HCT116 (cell line): Measurements from ENCODE around the gene CARD8. TPM values are rescaled to one million over a fixed set of nuclear protein-coding genes. Genes with fewer than 3 reads are reported as not detected.

ENCODE experiments used
- ATAC-seq: fragments of 200-7000 bp; cut with Tn5 transposase; 2 replicates; pipeline ENCODE4 v1.9.1; 2020; ENCODE audit warnings: mild to moderate bottlenecking, moderate library complexity
- BruUV-seq: library from RNA; stranded (reverse); fragments of 400-500 nt; replicated peaks from 2 replicates; lab custom pipeline; 2021; lab: Mats Ljungman, UMichigan
- CTCF ChIA-PET: fragments of 300-600 bp; sonication (Branson Sonifier 250); formaldehyde crosslinking; loops from one replicate; lab custom pipeline; 2021; ENCODE audit warnings: antibody characterized with exemption; lab: Charles Lee
- POLR2A ChIA-PET: fragments of 300-600, 350-600 bp; sonication (Branson Sonifier 250); formaldehyde crosslinking; loops from one replicate; lab custom pipeline; 2021; ENCODE audit warnings: antibody characterized with exemption; lab: Charles Lee
- RAD21 ChIA-PET, 2 experiments: fragments of 300-600 bp; sonication (Branson Sonifier 250); formaldehyde crosslinking; loops; one replicate each; lab custom pipeline; 2023; ENCODE audit warnings: low total read pairs in 2 of 2; ENCODE audit not compliant: uncharacterized antibody in 2 of 2, unreplicated experiment in 2 of 2, low non-redundant PET in 1 of 2; lab: Charles Lee
- DNase-seq: peaks from one replicate; pipeline ENCODE4 v3.0.0-alpha.2; 2010; ENCODE audit warnings: low read depth, low spot score
- H2AFZ ChIP-seq: fragments of 200-600 bp; shearing (Covaris generic), sonication (generic); 2 replicates; pipeline ENCODE4 v1.6.1; 2017; ENCODE audit warnings: low read depth, mixed run types, mixed read lengths, antibody characterized with exemption, low read length; ENCODE audit not compliant: poor library complexity, severe bottlenecking
- H3K27ac ChIP-seq: 2 replicates; pipeline ENCODE4 v1.5.1; 2012; ENCODE audit warnings: low read depth, low read length
- H3K27me3 ChIP-seq: fragments of 200-600 bp; sonication (generic); 2 replicates; pipeline ENCODE4 v1.6.1; 2016; ENCODE audit warnings: mixed run types, low read length, mixed read lengths; ENCODE audit not compliant: insufficient read depth
- H3K36me3 ChIP-seq, 2 experiments: fragments of 200-500 bp in 1 of 2; fragments of 200-600 bp in 1 of 2; sonication (Bioruptor generic) in 1 of 2; sonication (generic) in 1 of 2; 2 replicates each; pipeline versions ENCODE4 v1.5.1 to v1.6.1; 2014 to 2016; ENCODE audit warnings: low read length in 2 of 2, inconsistent platforms in 1 of 2, mixed read lengths in 1 of 2, mixed run types in 1 of 2; ENCODE audit not compliant: insufficient read depth in 2 of 2, control insufficient read depth in 1 of 2
- H3K4me1 ChIP-seq, 2 experiments: fragments of 200-600 bp in 1 of 2; sonication (generic) in 1 of 2; 2 replicates each; pipeline versions ENCODE4 v1.5.1 to v1.6.1; 2012 to 2017; ENCODE audit warnings: low read length in 2 of 2, inconsistent platforms in 1 of 2, mild to moderate bottlenecking in 1 of 2, mixed read lengths in 1 of 2, mixed run types in 1 of 2, moderate library complexity in 1 of 2; ENCODE audit not compliant: insufficient read depth in 2 of 2, control insufficient read depth in 1 of 2
- H3K4me2 ChIP-seq: fragments of 200-600 bp; sonication (generic); 2 replicates; pipeline ENCODE4 v1.6.1; 2017; ENCODE audit warnings: mixed run types, low read length, mixed read lengths
- H3K4me3 ChIP-seq, 2 experiments: fragments of 200-600 bp in 1 of 2; sonication (generic) in 1 of 2; replicated peaks in 1 of 2; 2 replicates each; pipeline ENCODE4 v1.5.1; 2011 to 2016; ENCODE audit warnings: low read length in 2 of 2, control low read depth in 1 of 2, low read depth in 1 of 2, mild to moderate bottlenecking in 1 of 2, mixed read lengths in 1 of 2, mixed run types in 1 of 2
- H3K79me2 ChIP-seq: fragments of 200-600 bp; sonication (generic); 2 replicates; pipeline ENCODE4 v1.6.1; 2017; ENCODE audit warnings: mild to moderate bottlenecking, mixed run types, low read length, moderate library complexity, mixed read lengths; ENCODE audit not compliant: insufficient read depth
- H3K9ac ChIP-seq: fragments of 200-600 bp; sonication (generic); 2 replicates; pipeline ENCODE4 v1.6.1; 2016; ENCODE audit warnings: low read length, mixed read lengths
- H3K9me2 ChIP-seq: fragments of 200-600 bp; sonication (generic), shearing (Covaris generic); 2 replicates; pipeline ENCODE4 v1.6.1; 2017; ENCODE audit warnings: mixed run types, mild to moderate bottlenecking, moderate library complexity; ENCODE audit not compliant: insufficient read depth
- H3K9me3 ChIP-seq, 2 experiments: fragments of 200-500 bp in 1 of 2; fragments of 200-600 bp in 1 of 2; sonication (Bioruptor generic) in 1 of 2; sonication (generic) in 1 of 2; 2 replicates each; pipeline ENCODE4 v1.6.1; 2014 to 2017; ENCODE audit warnings: low read length in 2 of 2, mixed read lengths in 2 of 2, inconsistent platforms in 1 of 2, low read depth in 1 of 2, mild to moderate bottlenecking in 1 of 2, mixed run types in 1 of 2, moderate library complexity in 1 of 2; ENCODE audit not compliant: control insufficient read depth in 1 of 2, insufficient read depth in 1 of 2
- H4K20me1 ChIP-seq: fragments of 200-600 bp; sonication (generic), shearing (Covaris generic); 2 replicates; pipeline ENCODE4 v1.6.1; 2017; ENCODE audit warnings: mixed run types, mild to moderate bottlenecking, moderate library complexity; ENCODE audit not compliant: insufficient read depth
- EGR1 ChIP-seq: IDR thresholded peaks from 2 replicates; pipeline ENCODE4 v1.6.1; 2012; ENCODE audit warnings: low read depth
- ELF1 ChIP-seq: IDR thresholded peaks from 2 replicates; pipeline ENCODE4 v1.6.1; 2012; ENCODE audit warnings: low read depth, borderline replicate concordance
- EZH2 ChIP-seq: fragments of 200-600 bp; sonication (generic); IDR thresholded peaks from 2 replicates; pipeline ENCODE4 v1.6.1; 2017; ENCODE audit warnings: antibody characterized with exemption, mixed run types
- FOSL1 ChIP-seq: IDR thresholded peaks from 2 replicates; pipeline ENCODE4 v1.6.1; 2012; ENCODE audit warnings: low read depth
- JUND ChIP-seq: IDR thresholded peaks from 2 replicates; pipeline ENCODE4 v1.6.1; 2012
- MAX ChIP-seq: IDR thresholded peaks from 2 replicates; pipeline ENCODE4 v1.6.1; 2012
- POLR2A ChIP-seq: IDR thresholded peaks from 2 replicates; pipeline ENCODE4 v1.7.0; 2011; ENCODE audit warnings: borderline replicate concordance; ENCODE audit not compliant: insufficient read depth, insufficient read length; ENCODE audit errors: extremely low read depth
- POLR2AphosphoS5 ChIP-seq: IDR thresholded peaks from 2 replicates; pipeline ENCODE4 v1.6.1; 2011; ENCODE audit warnings: mild to moderate bottlenecking, low read depth, low read length, moderate library complexity
- RAD21 ChIP-seq: IDR thresholded peaks from 2 replicates; pipeline ENCODE4 v1.6.1; 2012; ENCODE audit warnings: low read depth, mild to moderate bottlenecking
- SIN3A ChIP-seq: IDR thresholded peaks from 2 replicates; pipeline ENCODE4 v1.6.1; 2012; ENCODE audit warnings: low read depth
- SP1 ChIP-seq: IDR thresholded peaks from 2 replicates; pipeline ENCODE4 v1.6.1; 2012; ENCODE audit warnings: low read depth
- SRF ChIP-seq: IDR thresholded peaks from 2 replicates; pipeline ENCODE4 v1.6.1; 2012; ENCODE audit warnings: low read depth
- TCF7L2 ChIP-seq: IDR thresholded peaks from 2 replicates; pipeline ENCODE4 v1.7.0; 2011; ENCODE audit warnings: borderline replicate concordance, inconsistent platforms; ENCODE audit not compliant: insufficient read depth, insufficient read length; ENCODE audit errors: extremely low read depth
- YY1 ChIP-seq: IDR thresholded peaks from 2 replicates; pipeline ENCODE4 v1.6.1; 2011; ENCODE audit warnings: low read length, low read depth, moderate library complexity, mild to moderate bottlenecking; ENCODE audit not compliant: insufficient replicate concordance; ENCODE audit errors: extremely low read depth
- ZBTB33 ChIP-seq: IDR thresholded peaks from 2 replicates; pipeline ENCODE4 v1.6.1; 2011; ENCODE audit warnings: mild to moderate bottlenecking, low read length, moderate library complexity; ENCODE audit not compliant: insufficient replicate concordance; ENCODE audit errors: extremely low read depth
- ZFX ChIP-seq: fragments of 450-650 bp; IDR thresholded peaks from 2 replicates; pipeline ENCODE4 v1.6.1; 2017
- ZNF274 ChIP-seq: fragments of 200-500 bp; sonication (Bioruptor generic); IDR thresholded peaks from 2 replicates; pipeline ENCODE4 v1.6.1; 2014; ENCODE audit warnings: mild to moderate bottlenecking, low read depth, low read length, inconsistent platforms
- intact Hi-C: fragments of 100-400 bp; cut with micrococcal nuclease; formaldehyde crosslinking; loops from 2 replicates; pipeline ENCODE4 v1.10.0; 2022
- total RNA-seq: library from RNA; stranded (reverse); gene quantifications from one replicate; pipeline ENCODE4 v1.2.1, GENCODE V29; 2021; ENCODE audit not compliant: unreplicated experiment
- TF ChIP-seq, protein P1 (sequence below): IDR thresholded peaks from 2 replicates; pipeline ENCODE4 v1.6.1; 2012; ENCODE audit warnings: low read depth
- TF ChIP-seq, protein P2 (sequence below), 3 experiments: fragments of 200-600 bp in 1 of 3; sonication (generic) in 1 of 3; IDR thresholded peaks in 2 of 3; conservative IDR thresholded peaks in 1 of 3; 2 replicates each; pipeline ENCODE4 v1.5.1; 2012 to 2017; ENCODE audit warnings: low read depth in 2 of 3, low read length in 2 of 3, antibody characterized with exemption in 1 of 3, borderline replicate concordance in 1 of 3, control low read depth in 1 of 3, mild to moderate bottlenecking in 1 of 3, mixed read lengths in 1 of 3, mixed run types in 1 of 3, moderate library complexity in 1 of 3; ENCODE audit not compliant: insufficient read depth in 1 of 3
- TF ChIP-seq, protein P3 (sequence below): IDR thresholded peaks from 2 replicates; pipeline ENCODE4 v1.6.1; 2012

The CARD8 gene
- total RNA-seq, 1 experiment from 2014 or later, result 17.5 TPM

GRCh38 chr19:48190885-48191284, 64.8 kb downstream of the CARD8 start:
- intact Hi-C loops, result no loop called here
- DNase-seq, result no peak

More at GRCh38 chr19:48190885-48191284, 64.8 kb downstream of the CARD8 start:
- ChIA-PET RAD21 (no interaction called here), POLR2A (interaction anchor here (1.2 kb wide), 1 partner anchor 13 kb away, joined by 6 read pairs; no protein-coding TSS in a partner anchor), CTCF (no interaction called here)
- 0 out of 4 replicates have a peak, but pooled peaks cover 0 to 2% of the 10 kb centered on the region in 2 experiments for H3K36me3 ChIP-seq
- no peak for ATAC-seq
- BruUV-seq, result no TSS peak
- H3K4me3 ChIP-seq, result no peak overlapping the region
- peaks cover 0 to 7% of the 10 kb centered on the region in 2 experiments; a peak in 1 of 4 replicates for H3K4me1 ChIP-seq
- no peaks in the 10 kb centered on the region for H3K79me2 ChIP-seq
- no peaks in the 10 kb centered on the region for H3K27me3 ChIP-seq
- no peaks in the 10 kb centered on the region for H3K9me3 ChIP-seq
- no peaks in the 10 kb centered on the region for H4K20me1 ChIP-seq
- no peaks in the 10 kb centered on the region for H3K9me2 ChIP-seq
- no peak overlapping the region for H3K27ac ChIP-seq
- TF ChIP-seq YY1 (no peak), EGR1 (no peak), ZBTB33 (no peak), POLR2A (no peak), JUND (no peak), SIN3A (no peak), MAX (no peak), RAD21 (no peak), EZH2 (no peak), ZFX (no peak), TCF7L2 (no peak), SRF (no peak), ZNF274 (no peak), FOSL1 (no peak), SP1 (no peak), POLR2AphosphoS5 (no peak), ELF1 (no peak)
- TF ChIP-seq, protein P1, sequence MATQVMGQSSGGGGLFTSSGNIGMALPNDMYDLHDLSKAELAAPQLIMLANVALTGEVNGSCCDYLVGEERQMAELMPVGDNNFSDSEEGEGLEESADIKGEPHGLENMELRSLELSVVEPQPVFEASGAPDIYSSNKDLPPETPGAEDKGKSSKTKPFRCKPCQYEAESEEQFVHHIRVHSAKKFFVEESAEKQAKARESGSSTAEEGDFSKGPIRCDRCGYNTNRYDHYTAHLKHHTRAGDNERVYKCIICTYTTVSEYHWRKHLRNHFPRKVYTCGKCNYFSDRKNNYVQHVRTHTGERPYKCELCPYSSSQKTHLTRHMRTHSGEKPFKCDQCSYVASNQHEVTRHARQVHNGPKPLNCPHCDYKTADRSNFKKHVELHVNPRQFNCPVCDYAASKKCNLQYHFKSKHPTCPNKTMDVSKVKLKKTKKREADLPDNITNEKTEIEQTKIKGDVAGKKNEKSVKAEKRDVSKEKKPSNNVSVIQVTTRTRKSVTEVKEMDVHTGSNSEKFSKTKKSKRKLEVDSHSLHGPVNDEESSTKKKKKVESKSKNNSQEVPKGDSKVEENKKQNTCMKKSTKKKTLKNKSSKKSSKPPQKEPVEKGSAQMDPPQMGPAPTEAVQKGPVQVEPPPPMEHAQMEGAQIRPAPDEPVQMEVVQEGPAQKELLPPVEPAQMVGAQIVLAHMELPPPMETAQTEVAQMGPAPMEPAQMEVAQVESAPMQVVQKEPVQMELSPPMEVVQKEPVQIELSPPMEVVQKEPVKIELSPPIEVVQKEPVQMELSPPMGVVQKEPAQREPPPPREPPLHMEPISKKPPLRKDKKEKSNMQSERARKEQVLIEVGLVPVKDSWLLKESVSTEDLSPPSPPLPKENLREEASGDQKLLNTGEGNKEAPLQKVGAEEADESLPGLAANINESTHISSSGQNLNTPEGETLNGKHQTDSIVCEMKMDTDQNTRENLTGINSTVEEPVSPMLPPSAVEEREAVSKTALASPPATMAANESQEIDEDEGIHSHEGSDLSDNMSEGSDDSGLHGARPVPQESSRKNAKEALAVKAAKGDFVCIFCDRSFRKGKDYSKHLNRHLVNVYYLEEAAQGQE, result no peak
- TF ChIP-seq, protein P2, sequence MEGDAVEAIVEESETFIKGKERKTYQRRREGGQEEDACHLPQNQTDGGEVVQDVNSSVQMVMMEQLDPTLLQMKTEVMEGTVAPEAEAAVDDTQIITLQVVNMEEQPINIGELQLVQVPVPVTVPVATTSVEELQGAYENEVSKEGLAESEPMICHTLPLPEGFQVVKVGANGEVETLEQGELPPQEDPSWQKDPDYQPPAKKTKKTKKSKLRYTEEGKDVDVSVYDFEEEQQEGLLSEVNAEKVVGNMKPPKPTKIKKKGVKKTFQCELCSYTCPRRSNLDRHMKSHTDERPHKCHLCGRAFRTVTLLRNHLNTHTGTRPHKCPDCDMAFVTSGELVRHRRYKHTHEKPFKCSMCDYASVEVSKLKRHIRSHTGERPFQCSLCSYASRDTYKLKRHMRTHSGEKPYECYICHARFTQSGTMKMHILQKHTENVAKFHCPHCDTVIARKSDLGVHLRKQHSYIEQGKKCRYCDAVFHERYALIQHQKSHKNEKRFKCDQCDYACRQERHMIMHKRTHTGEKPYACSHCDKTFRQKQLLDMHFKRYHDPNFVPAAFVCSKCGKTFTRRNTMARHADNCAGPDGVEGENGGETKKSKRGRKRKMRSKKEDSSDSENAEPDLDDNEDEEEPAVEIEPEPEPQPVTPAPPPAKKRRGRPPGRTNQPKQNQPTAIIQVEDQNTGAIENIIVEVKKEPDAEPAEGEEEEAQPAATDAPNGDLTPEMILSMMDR (IDR thresholded peaks at IDR 0.05 in 2 of 3, conservative IDR thresholded peaks at IDR 0.05 in 1 of 3; ENCODE audit: borderline replicate concordance in 1 of 3, insufficient read depth in 1 of 3, low read depth in 2 of 3, low read length in 2 of 3), result no peak
- TF ChIP-seq, protein P3, sequence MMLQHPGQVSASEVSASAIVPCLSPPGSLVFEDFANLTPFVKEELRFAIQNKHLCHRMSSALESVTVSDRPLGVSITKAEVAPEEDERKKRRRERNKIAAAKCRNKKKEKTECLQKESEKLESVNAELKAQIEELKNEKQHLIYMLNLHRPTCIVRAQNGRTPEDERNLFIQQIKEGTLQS, result no peak
- no peak overlapping the region for H3K9ac ChIP-seq
- H3K4me2 ChIP-seq, result no peak overlapping the region
- H2AFZ ChIP-seq, result no peak overlapping the region
